GM23338 (cell line): ENCODE results near the gene MDGA2. TPM values are rescaled to one million over a fixed set of nuclear protein-coding genes. Genes with fewer than 3 reads are reported as not detected.

Experiments used
- ATAC-seq: fragments of 200-7000 bp; cut with Tn5 transposase; 3 replicates; pipeline ENCODE4 v1.9.1; 2020
- DNase-seq: peaks from one replicate; pipeline ENCODE4 v3.0.0-alpha.2; 2015; ENCODE audit warnings: low spot score
- H2AFZ ChIP-seq: fragments of 200-600 bp; sonication (generic); 2 replicates; pipeline ENCODE4 v1.8.0; 2016; ENCODE audit warnings: antibody characterized with exemption, mild to moderate bottlenecking, moderate library complexity
- H3F3A ChIP-seq: fragments of 200-600 bp; sonication (generic); replicated peaks from 2 replicates; pipeline ENCODE4 v1.8.0; 2017; ENCODE audit warnings: antibody characterized with exemption, mixed run types, low read depth
- H3K27ac ChIP-seq: fragments of 200-600 bp; sonication (generic); 2 replicates; pipeline ENCODE4 v1.6.1; 2016; ENCODE audit warnings: low read depth
- H3K27me3 ChIP-seq: fragments of 200-600 bp; sonication (generic); 2 replicates; pipeline ENCODE4 v1.8.0; 2016; ENCODE audit warnings: mild to moderate bottlenecking, mixed run types, moderate library complexity; ENCODE audit not compliant: insufficient read depth
- H3K36me3 ChIP-seq: fragments of 200-600 bp; sonication (generic); 2 replicates; pipeline ENCODE4 v1.8.0; 2016; ENCODE audit warnings: mild to moderate bottlenecking; ENCODE audit not compliant: insufficient read depth
- H3K4me1 ChIP-seq: fragments of 200-600 bp; sonication (generic); 2 replicates; pipeline ENCODE4 v1.8.0; 2016; ENCODE audit warnings: mild to moderate bottlenecking, moderate library complexity; ENCODE audit not compliant: insufficient read depth
- H3K4me2 ChIP-seq: fragments of 200-600 bp; sonication (generic); 2 replicates; pipeline ENCODE4 v1.7.1; 2017; ENCODE audit warnings: mixed run types
- H3K4me3 ChIP-seq: fragments of 200-600 bp; sonication (generic); 2 replicates; pipeline ENCODE4 v1.6.1; 2016; ENCODE audit warnings: mixed run types
- H3K79me2 ChIP-seq: fragments of 200-600 bp; sonication (generic); replicated peaks from 2 replicates; pipeline ENCODE4 v1.8.0; 2017; ENCODE audit warnings: mild to moderate bottlenecking; ENCODE audit not compliant: insufficient read depth
- H3K9me2 ChIP-seq: fragments of 200-600 bp; sonication (generic); 2 replicates; pipeline ENCODE4 v1.8.0; 2017; ENCODE audit not compliant: insufficient read depth
- H4K20me1 ChIP-seq: fragments of 200-600 bp; sonication (generic); replicated peaks from 2 replicates; pipeline ENCODE4 v1.8.0; 2017; ENCODE audit warnings: mild to moderate bottlenecking; ENCODE audit not compliant: insufficient read depth
- H3K27ac Mint-ChIP-seq: 2 replicates; pipeline ENCODE4 v1.8.0; 2020; ENCODE audit warnings: inconsistent platforms, mild to moderate bottlenecking, moderate library complexity, mixed read lengths
- H3K27me3 Mint-ChIP-seq: 3 replicates; pipeline ENCODE4 v1.8.0; 2022; ENCODE audit warnings: low read depth, mild to moderate bottlenecking, moderate library complexity, mixed read lengths, inconsistent platforms; ENCODE audit not compliant: insufficient read depth, poor library complexity
- H3K36me3 Mint-ChIP-seq: 3 replicates; pipeline ENCODE4 v1.8.0; 2021; ENCODE audit warnings: low read depth, mild to moderate bottlenecking, inconsistent platforms, moderate library complexity, mixed read lengths
- H3K4me1 Mint-ChIP-seq: 3 replicates; pipeline ENCODE4 v1.8.0; 2020; ENCODE audit warnings: mild to moderate bottlenecking, inconsistent platforms, mixed read lengths
- H3K4me3 Mint-ChIP-seq: 3 replicates; pipeline ENCODE4 v1.8.0; 2021; ENCODE audit warnings: moderate library complexity, mild to moderate bottlenecking, inconsistent platforms, mixed read lengths
- H3K9me3 Mint-ChIP-seq: 3 replicates; pipeline ENCODE4 v1.8.0; 2020; ENCODE audit warnings: moderate library complexity, mild to moderate bottlenecking, inconsistent platforms, mixed read lengths
- CREB1 ChIP-seq: fragments of 250-450 bp; sonication (Bioruptor Pico); IDR thresholded peaks from 2 replicates; pipeline ENCODE4 v1.5.0; 2020; ENCODE audit warnings: low read depth, mild to moderate bottlenecking, moderate library complexity
- CTCF ChIP-seq, 2 experiments: fragments of 200-600 bp in 1 of 2; sonication (generic) in 1 of 2; conservative IDR thresholded peaks; 2 replicates each; pipeline versions ENCODE4 v1.5.1 to v1.6.1; 2016 to 2017; ENCODE audit warnings: antibody characterized with exemption in 2 of 2, low read depth in 2 of 2, mild to moderate bottlenecking in 2 of 2, moderate library complexity in 1 of 2
- ETS1 ChIP-seq: IDR thresholded peaks from 2 replicates; pipeline ENCODE4 v1.6.1; 2016; ENCODE audit warnings: antibody characterized with exemption
- EZH2 ChIP-seq: fragments of 200-600 bp; sonication (generic); IDR thresholded peaks from one replicate; pipeline ENCODE4 v1.8.0; 2017; ENCODE audit warnings: antibody characterized with exemption, mild to moderate bottlenecking, low read depth; ENCODE audit not compliant: unreplicated experiment
- EZH2phosphoT487 ChIP-seq: fragments of 200-600 bp; sonication (generic); IDR thresholded peaks from one replicate; pipeline ENCODE4 v1.8.1; 2018; ENCODE audit warnings: antibody characterized with exemption; ENCODE audit not compliant: unreplicated experiment
- JUNB ChIP-seq: IDR thresholded peaks from one replicate; pipeline ENCODE4 v1.6.1; 2016; ENCODE audit warnings: antibody characterized with exemption; ENCODE audit not compliant: unreplicated experiment
- NANOG ChIP-seq: IDR thresholded peaks from 2 replicates; pipeline ENCODE4 v1.6.1; 2016; ENCODE audit warnings: antibody characterized with exemption, borderline replicate concordance
- POLR2AphosphoS5 ChIP-seq: IDR thresholded peaks from 2 replicates; pipeline ENCODE4 v1.6.1; 2016; ENCODE audit warnings: antibody characterized with exemption, low read depth
- ZNF331 ChIP-seq: fragments of 250-450 bp; sonication (Bioruptor Pico); IDR thresholded peaks from 2 replicates; pipeline ENCODE4 v1.5.0; 2020; ENCODE audit warnings: low read depth, mild to moderate bottlenecking, moderate library complexity
- ZNF462 ChIP-seq: fragments of 250-450 bp; sonication (Bioruptor Pico); IDR thresholded peaks from 2 replicates; pipeline ENCODE4 v1.5.0; 2020; ENCODE audit warnings: mild to moderate bottlenecking, moderate library complexity
- polyA plus RNA-seq: library from polyadenylated mRNA; unstranded; fragments of >200 nt; fragmentation: Nextera tagmentation; extraction: Ambion mirVana; gene quantifications from 2 replicates; pipeline ENCODE4 v1.2.1, GENCODE V29; 2016
- total RNA-seq: library from RNA; depleted of rRNA; stranded (reverse); fragments of >200 nt; shearing (Covaris generic); gene quantifications from 2 replicates; pipeline ENCODE4 v1.2.3, GENCODE V29; 2014

The MDGA2 gene
- total and polyA plus RNA-seq, 2 experiments from 2014 or later: 0.68 to 1.7 TPM

GRCh38 chr14:46894476-46894875 is 780.9 kb downstream of the MDGA2 start:
- no peak overlapping the region for H3K4me2 ChIP-seq
- H3K4me1 Mint-ChIP-seq: no peaks in the 10 kb centered on the region
- DNase-seq (no peak), ATAC-seq (no peak)
- no peak overlapping the region for H2AFZ ChIP-seq
- no peak overlapping the region for H3K27ac ChIP-seq
- H4K20me1 ChIP-seq: no peaks in the 10 kb centered on the region
- TF ChIP-seq ZNF331: no peak
- TF ChIP-seq CTCF (conservative IDR thresholded peaks at IDR 0.05; ENCODE audit: low read depth in 2 of 2): no peak
- no peak for TF ChIP-seq EZH2phosphoT487
- TF ChIP-seq JUNB: no peak
- TF ChIP-seq NANOG: no peak
- no peak for TF ChIP-seq CREB1 (CRISPR knock-in tag)
- no peak for TF ChIP-seq EZH2
- no peak for TF ChIP-seq POLR2AphosphoS5
- H3K4me3 Mint-ChIP-seq: no peak overlapping the region
- H3K4me1 ChIP-seq: no peaks in the 10 kb centered on the region
- H3K27ac Mint-ChIP-seq: no peak overlapping the region
- no peaks in the 10 kb centered on the region for H3F3A ChIP-seq
- H3K79me2 ChIP-seq: no peaks in the 10 kb centered on the region
- H3K4me3 ChIP-seq: no peak overlapping the region
- H3K9me3 Mint-ChIP-seq: no peaks in the 10 kb centered on the region
- no peaks in the 10 kb centered on the region for H3K27me3 ChIP-seq
- peaks cover 1% of the 10 kb centered on the region for H3K27me3 Mint-ChIP-seq
- no peaks in the 10 kb centered on the region for H3K9me2 ChIP-seq
- H3K36me3 ChIP-seq: no peaks in the 10 kb centered on the region
- no peaks in the 10 kb centered on the region for H3K36me3 Mint-ChIP-seq

GRCh38 chr14:46887144-46887543 is 788.3 kb downstream of the MDGA2 start:
- H3K27me3 Mint-ChIP-seq: no peaks in the 10 kb centered on the region
- no peaks in the 10 kb centered on the region for H3K4me1 ChIP-seq
- H3K4me1 Mint-ChIP-seq: peaks cover 4% of the 10 kb centered on the region; the same call in 2 of the 3 replicates
- no peaks in the 10 kb centered on the region for H3K36me3 ChIP-seq
- no peaks in the 10 kb centered on the region for H3K9me3 Mint-ChIP-seq
- no peak overlapping the region for H3K4me2 ChIP-seq
- TF ChIP-seq JUNB (no peak), NANOG (no peak), EZH2phosphoT487 (no peak), ZNF462 (CRISPR knock-in tag) (no peak), EZH2 (no peak), CTCF (conservative IDR thresholded peaks at IDR 0.05; ENCODE audit: low read depth in 2 of 2) (no peak), ZNF331 (no peak), ETS1 (no peak)
- no peak overlapping the region for H3K27ac Mint-ChIP-seq
- ATAC-seq: no peak
- H3K27me3 ChIP-seq: no peaks in the 10 kb centered on the region
- H3K4me3 Mint-ChIP-seq: no peak overlapping the region
- H3K9me2 ChIP-seq: no peaks in the 10 kb centered on the region
- H3F3A ChIP-seq: no peaks in the 10 kb centered on the region
- no peak overlapping the region for H3K4me3 ChIP-seq
- no peak overlapping the region for H2AFZ ChIP-seq
- no peaks in the 10 kb centered on the region for H3K36me3 Mint-ChIP-seq
- H3K79me2 ChIP-seq: no peaks in the 10 kb centered on the region
- H3K27ac ChIP-seq: no peak overlapping the region
- DNase-seq: no peak
- no peaks in the 10 kb centered on the region for H4K20me1 ChIP-seq
